HPDE6-E6E7 (cell line): ENCODE results near the gene IL25.
"Not testable (repeated sequence)": the region's sequence is repeated elsewhere in the genome, so short reads cannot be mapped to it uniquely, and the experiment has no call there.

Experiments
- DNase-seq: peaks from one replicate; pipeline ENCODE4 v3.0.0; 2011; ENCODE audit warnings: missing footprints; ENCODE audit errors: extremely low spot score

IL25 gene

GRCh38 chr14:23372509-23372908, at the start of gene IL25:
Gene IL25 (plus strand): TSS chr14:23372809.
- no peak for DNase-seq

- no peak for DNase-seq
Observed at GRCh38 chr14:23323838-23324454, 48.7 kb upstream of the IL25 start.

- no peak for DNase-seq
Observed at GRCh38 chr14:23324455-23324846, 48.2 kb upstream of the IL25 start.

GRCh38 chr14:23324993-23325392, 47.6 kb upstream of the IL25 start:
- DNase-seq, result no peak

- DNase-seq, result not testable (repeated sequence)
Observed at GRCh38 chr14:23325746-23326145, 46.9 kb upstream of the IL25 start.

- DNase-seq, result no peak
Observed at GRCh38 chr14:23326491-23327332, 45.9 kb upstream of the IL25 start.

- peak; percentile 66 for DNase-seq
Observed at GRCh38 chr14:23327947-23328744, 44.5 kb upstream of the IL25 start.

- no peak for DNase-seq
Observed at GRCh38 chr14:23335623-23336022, 37.0 kb upstream of the IL25 start.

GRCh38 chr14:23339506-23340268, 32.9 kb upstream of the IL25 start:
- DNase-seq, result no peak

- no peak for DNase-seq
Observed at GRCh38 chr14:23344481-23344880, 28.1 kb upstream of the IL25 start.

GRCh38 chr14:23345987-23346692, 26.5 kb upstream of the IL25 start:
- no peak for DNase-seq

- DNase-seq, result no peak
Observed at GRCh38 chr14:23346693-23347405, 25.8 kb upstream of the IL25 start.

- DNase-seq, result no peak
Observed at GRCh38 chr14:23347406-23348296, 25.0 kb upstream of the IL25 start.

- no peak for DNase-seq
Observed at GRCh38 chr14:23348297-23348655, 24.3 kb upstream of the IL25 start.

GRCh38 chr14:23349156-23349845, 23.3 kb upstream of the IL25 start:
- DNase-seq, result no peak

- DNase-seq, result no peak
Observed at GRCh38 chr14:23351681-23352505, 20.7 kb upstream of the IL25 start.

GRCh38 chr14:23352506-23353432, 19.8 kb upstream of the IL25 start, which contains the start of gene SLC22A17:
Gene SLC22A17 (minus strand): TSS chr14:23352887.
- DNase-seq, result peak; percentile 57
